Measurements from ENCODE around the gene DOCK2. TPM values are rescaled to one million over a fixed set of nuclear protein-coding genes. Genes with fewer than 3 reads are reported as not detected.

DOCK2 gene
- polyA plus RNA-seq, 3 donors = 2.1 to 3.4 (median 2.5) TPM

DNA sequence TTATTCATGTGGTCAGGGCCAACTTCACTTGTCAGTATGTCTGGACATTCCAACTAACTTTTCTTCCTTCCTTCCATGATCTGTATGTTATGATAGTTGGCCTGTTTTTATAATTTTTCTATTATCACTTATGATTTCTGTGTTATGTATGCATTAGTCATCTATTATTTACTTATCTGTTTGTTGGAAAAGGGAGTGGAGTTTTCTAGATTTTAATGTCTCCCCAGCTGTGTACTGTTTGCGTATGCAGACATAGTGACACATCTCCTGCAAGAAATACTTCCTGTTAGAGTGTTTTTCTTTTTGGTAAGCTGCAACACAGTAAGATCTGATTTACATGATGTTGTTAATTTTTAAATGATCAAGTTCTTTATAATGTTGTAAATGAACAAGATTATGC, 351.9 kb downstream of the DOCK2 start:
- no peak for DNase-seq

DNA sequence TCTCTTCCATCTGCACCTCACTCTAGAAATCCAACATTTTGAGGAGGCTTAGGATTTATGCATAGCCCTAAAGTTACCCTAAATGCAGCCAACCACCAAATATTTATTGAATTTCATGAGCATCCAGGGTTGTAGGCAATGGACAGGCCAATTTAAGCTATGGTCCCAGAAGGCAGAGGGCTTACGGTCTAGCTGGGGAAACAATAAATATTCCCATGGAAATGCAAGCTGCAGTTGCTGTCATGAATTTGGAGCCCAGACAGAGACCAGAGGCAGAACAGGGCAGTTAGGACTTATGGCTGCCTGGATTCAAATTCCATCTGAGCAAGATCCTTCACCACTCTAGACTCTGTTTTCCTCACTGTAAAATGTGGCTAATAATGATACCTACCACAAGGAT, 352.3 kb downstream of the DOCK2 start:
- no peak for DNase-seq

DNA sequence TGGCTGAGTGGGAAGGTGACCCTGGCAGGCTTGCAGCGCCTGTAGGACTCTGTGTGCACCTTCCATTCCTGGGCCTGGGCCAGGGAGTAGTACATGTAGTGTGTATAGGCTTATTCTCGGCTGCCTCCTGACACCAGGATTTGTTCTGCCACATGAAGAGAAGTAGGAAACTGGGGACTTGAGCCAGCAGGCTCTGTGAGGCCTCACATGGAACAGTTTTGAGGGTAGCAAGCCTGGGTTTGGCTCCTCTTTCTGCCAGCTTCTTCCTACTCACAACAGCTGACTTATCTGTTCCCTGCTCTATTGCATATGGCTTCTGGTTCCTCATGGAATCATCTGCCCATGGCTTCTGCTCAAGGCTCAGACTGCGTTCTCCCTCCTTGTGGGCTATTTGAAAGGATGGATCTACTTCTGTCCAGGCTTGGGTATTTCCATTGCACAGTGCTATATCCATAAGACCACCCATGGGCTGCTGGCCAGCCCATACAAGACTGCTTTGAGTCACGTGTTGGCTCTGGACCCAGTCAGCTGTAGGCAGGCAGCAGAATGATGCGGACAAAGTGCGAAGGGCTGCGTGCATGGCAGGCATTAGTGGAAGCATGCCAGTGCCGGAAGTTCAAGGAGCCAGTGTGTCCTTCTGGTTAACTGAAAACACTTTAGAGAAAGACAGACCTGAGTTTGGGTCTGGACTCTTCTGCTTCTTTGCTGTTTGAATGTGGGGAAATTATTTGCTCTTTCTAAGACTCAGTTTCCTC, 354.2 kb downstream of the DOCK2 start:
- DNase-seq = no peak

DNA sequence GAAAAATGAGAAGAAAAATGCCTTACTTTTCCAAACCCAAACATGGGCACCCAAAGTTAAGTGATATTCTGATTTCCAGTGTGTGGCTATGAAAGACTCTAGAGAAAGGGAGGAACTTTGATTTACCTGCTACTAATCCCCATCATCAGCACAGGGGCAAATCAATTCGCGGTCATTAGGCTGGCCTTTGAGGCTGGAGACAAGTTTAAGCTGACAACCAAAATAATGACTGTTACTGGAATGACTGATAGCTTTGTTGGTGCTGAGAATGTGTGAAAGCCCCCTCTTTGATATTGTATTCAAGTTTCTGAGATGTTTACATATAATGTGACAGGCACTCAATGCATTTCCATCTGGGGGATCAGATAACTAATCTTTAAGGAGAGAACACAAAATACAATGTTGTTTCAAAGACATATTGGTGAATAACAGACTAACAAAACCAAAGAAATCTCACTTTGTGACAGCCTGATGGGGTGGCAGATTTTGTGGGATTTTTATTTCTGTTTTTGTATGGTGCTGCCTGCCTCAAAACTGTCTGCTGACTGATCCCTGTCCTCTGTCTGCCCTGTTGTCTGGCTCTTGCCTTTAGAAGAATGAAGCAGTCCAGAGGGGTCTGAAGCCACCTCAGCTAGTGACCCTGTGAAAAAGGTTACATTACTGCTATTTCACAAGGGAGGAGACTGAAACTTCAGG, 355.9 kb downstream of the DOCK2 start:
- DNase-seq = no peak

DNA sequence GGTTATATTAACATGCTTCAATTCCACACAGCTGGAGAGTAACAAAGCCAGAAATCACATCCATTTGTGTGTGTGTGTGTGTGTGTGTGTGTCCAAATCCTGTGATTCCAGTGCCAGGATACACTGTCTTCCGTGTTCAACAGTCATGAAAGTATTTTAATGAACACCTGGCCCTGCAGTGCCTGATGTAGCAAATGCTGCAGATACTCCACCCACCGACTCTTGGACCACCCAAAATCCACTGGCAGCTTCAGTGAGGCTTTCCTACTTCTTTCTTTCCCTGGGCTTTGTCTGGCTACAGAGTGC, 356.4 kb downstream of the DOCK2 start:
- DNase-seq = no peak

DNA sequence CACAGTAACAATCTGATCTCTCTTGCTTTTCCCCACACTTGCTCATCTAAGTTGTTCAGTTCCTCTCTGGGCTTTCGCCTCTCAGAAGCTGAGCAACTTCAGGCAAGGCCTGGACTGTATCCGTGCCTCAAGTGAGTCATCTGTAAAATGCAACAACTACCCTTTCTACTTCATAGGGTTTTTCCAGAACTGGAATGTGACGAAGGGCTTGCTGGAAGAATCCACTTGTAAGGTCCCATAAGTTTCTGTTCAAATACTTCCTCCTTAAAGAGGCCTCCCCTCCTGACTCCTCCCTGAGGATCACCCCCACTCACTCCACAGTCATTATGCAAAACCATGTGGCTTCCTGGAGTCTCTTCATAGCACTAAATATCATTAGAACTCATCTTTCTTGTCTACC, 360.7 kb downstream of the DOCK2 start:
- DNase-seq = no peak

DNA sequence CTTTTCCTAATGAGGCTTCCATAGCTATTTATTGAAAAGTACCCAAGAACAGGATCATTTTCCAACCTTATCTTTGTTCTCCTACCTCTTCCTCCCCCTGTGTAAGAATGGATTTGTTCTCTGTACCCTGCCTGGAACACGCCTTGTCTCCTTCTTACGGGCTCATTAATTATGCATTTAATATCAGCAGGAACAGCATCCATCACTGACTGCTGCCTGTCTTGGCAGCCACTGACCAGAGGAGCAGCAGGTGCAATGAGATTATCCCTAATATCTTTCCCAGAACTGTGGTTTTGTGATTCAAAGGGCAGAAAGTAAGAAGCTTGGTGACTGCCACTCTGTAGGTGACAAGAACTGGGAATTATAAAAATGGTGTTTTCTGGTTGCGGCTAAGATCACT, 362.5 kb downstream of the DOCK2 start:
- no peak for DNase-seq

DNA sequence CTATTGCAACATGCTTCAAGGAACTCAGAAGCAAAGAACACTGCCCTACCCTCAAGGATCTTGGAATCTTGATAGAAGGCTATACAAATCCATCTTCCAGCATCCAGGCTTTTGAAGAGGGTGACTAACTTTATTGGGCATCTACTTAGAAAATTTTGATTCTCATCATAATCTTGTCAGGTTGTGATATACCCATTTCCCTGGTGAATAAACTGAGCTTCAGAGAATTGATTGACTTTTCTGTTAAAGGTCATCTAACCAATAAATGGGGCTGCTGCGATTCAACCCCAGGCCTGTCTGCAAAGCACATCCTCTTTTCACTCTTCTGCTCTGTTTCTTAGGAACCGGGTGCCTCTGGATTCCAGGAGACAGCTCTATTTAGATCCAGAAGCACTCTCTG, 363.1 kb downstream of the DOCK2 start:
- DNase-seq = no peak

DNA sequence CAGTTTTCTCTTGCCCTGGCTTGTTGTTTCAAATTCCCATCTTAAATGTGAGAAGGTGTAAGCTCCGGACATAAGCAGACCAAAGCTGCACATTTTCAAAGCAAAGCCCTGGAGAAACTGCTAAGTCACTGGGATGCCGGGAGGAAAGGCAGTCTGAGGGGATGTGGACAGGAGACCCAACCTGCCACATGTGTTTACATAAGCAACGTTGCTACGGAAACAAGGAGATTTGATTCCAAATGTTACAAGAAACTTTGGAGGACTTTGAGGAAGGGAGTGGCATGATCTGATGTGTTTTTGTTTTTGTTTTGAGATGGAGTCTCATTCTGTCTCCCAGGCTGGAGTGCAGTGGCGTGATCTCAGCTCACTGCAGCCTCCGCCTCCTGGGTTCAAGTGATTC, 368.9 kb downstream of the DOCK2 start:
- peak; percentile 53 for DNase-seq

DNA sequence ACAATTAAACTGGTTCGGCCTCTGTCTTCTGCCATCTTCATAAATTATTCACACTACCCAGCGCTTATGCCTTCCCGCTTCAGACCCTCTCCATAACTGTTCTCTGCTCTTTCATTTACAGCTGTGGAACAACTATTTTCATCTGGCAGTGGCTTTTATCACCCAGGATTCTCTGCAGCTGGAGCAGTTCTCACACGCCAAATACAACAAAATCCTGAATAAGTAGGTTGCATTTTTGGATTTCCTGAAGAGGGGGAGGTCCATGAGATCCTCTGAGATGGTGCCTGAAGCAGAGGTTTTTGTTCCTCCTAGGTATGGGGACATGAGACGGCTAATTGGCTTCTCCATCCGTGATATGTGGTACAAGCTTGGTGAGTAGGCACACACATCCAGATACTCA, 371.3 kb downstream of the DOCK2 start:
- peak; percentile 37 for DNase-seq

DNA sequence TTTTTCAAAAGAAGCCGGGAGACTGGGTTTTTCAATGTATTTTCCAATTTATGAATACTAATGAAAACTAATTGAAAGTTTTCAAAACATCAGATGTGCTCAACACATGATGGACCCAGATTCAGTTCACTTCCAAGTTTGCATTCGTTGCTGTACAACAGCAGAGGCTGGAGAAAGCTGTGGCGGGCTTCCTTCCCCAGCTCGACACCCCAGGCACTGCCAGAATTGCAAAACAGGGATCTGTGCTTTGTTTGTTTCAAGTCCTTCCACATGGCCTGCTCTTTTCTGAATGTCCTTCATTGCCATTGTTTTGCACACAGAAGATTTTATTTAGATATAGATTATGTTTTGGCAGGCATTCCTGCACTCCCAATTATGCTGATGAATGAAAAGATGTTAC, 373.5 kb downstream of the DOCK2 start:
- no peak for DNase-seq

DNA sequence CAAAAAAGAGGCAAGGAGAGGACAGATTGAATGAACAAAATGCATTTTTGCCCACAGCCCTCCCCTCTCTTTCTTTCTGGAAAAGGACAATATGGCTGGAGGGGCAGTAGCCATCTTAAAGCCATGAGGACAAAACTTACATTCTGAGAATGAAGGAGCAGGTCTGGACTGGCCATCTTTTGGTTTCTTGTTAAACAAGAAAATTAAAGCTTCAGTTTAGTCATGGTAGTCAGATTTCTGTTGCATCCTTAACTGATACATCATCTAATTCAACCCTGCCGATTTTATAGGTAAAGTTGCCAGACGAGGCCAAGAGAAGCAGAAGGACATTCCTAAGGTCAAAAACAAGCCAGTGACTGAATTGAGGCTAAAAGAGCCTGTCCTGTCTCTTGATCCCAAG, 374.7 kb downstream of the DOCK2 start:
- DNase-seq = no peak

DNA sequence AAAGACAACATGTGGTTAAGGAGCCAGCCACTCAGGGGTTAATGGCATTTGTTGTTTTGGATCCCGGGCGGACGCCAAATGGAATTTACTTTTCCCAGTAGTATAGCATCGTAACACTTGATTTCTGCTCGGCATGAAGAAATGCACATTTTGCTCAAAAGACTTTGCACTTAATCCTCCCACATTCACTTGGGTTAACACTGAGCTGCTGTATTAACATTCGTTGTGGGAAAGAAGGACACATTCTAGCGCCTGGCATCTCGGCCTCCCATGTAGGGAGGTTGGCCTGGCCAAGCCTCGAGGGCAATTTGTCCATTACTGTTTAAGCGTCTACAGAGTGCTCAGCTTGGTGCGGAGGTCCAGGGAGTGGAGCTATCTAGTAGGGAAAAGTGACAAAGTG, 375.5 kb downstream of the DOCK2 start:
- DNase-seq = no peak

DNA sequence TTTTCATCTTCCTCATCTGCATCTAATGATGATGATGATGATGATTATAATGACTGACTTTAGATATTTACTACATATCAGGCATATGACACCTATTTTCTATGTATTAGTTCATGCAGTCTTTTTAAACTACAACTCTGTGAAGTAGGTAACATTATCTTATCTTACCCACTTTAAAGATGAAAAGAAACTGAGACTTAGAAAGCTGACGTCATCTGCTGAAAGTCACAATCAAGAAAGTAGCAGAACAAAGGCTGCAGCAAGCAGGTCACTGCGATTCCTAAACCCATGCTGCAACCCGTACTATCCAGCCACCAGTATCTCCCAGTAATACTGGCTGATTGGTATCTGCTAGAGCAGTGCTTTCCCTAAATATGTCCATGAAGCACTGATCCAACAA, 383.3 kb downstream of the DOCK2 start:
- DNase-seq = no peak

DNA sequence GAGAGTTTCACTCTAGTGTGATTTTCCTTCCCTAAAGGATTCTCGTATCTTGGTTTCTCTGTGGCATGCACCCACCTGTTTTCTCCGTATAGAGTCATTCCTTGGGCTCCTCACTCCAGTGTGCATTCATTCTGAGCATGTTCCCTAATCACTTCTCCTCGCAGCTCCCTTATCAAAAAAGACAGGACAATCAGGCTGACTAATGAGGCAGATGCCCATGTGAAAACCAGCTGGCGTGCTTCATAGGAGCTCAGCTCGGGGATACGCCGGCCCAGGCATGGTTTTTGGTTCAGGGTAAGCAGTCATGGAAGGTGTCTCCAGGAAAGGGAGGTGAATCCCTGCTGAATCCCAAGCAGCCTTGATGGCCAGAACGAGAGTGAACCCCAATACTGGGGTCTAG, 384.4 kb downstream of the DOCK2 start:
- DNase-seq = no peak

DNA sequence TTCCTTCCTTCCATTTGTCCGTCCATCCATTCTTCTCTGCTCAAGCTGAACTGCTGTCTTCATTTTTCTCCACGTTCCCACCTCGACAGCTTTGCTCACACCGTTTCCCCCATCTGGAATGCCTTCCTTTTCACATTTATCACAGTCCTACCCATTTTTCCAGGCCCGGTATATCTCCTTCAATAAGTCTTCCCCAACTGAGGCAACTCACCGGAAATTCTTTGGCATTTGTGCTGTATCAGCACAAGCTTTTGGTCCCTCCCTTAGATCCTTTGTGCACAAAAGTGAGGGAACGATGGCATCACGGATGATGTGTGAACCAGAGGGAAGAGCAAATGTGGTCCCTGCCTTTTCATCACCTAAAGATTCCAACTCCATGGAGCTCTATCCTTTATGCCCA, 388.8 kb downstream of the DOCK2 start:
- DNase-seq = no peak

DNA sequence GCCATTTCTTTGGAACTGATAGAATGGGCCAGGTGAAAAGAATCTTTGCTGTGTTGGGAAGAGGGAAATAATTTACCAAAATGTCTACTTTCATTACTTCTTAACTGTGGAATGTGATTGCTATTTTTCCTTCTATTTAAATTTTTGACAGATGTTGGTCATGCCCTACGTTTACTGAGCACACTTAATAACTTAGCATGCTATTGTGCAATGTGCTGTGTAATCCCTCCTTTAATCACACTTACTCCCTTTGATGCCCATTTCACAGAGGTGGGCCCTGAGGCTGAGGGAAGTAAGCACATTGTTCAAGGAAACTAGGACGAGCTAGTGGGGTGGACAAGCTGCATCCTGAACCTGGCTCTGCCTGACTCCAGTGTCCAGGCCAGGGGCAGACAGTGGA, 391.0 kb downstream of the DOCK2 start:
- no peak for DNase-seq

DNA sequence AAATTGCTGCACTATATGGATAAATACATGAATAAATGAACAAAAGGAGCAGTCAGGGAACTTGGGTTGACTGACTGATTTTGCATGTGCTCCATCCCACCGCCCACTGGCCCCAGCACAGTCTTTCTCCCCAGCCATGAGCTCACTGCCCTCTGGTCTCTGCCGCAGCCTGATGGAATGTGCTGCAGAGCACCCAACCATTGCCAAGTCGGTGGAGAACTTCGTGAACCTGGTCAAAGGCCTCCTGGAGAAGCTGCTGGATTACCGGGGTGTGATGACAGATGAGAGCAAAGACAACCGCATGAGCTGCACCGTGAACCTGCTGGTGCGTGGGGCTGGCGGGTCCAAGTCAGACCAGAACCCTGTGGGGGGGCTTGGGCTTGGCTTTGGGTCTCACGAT, 397.2 kb downstream of the DOCK2 start:
- no peak for DNase-seq

DNA sequence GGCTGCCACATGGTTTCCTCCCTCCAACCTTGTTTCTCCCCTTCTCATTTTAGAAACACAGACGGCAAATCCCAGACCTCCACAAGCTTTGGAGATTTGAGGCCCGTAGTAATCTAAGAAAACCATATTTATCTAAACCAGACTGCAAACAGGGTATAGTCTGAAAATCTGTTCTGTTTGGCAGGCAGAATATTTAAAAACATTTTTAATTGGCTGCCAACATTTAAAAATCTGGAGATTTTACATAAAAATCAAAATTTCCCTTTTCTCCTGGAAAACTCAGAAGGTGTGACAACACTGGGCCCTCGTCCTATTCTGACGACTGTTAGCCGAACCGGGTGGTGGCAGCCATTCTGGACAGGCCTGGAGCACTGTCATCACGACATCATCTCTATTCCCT, 401.2 kb downstream of the DOCK2 start:
- no peak for DNase-seq

DNA sequence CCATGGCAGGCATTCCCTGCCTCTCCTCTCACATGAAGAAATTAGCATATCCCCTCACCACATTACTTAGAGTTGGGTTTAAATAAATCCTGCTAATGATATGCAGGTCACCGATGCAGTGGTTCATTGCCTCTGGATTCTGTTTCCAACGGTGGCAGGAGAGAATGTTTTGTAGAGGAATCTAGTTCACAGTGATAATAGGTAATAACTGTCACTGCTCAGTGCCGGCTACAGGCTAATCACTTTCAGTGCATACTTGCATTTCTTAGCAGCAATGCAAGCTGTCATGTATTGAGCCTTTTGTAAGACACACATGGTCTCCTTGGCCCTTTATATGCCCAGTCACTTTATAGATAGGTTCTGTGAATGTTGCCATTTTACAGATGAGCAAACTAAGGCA, 402.8 kb downstream of the DOCK2 start:
- DNase-seq = no peak

DNA sequence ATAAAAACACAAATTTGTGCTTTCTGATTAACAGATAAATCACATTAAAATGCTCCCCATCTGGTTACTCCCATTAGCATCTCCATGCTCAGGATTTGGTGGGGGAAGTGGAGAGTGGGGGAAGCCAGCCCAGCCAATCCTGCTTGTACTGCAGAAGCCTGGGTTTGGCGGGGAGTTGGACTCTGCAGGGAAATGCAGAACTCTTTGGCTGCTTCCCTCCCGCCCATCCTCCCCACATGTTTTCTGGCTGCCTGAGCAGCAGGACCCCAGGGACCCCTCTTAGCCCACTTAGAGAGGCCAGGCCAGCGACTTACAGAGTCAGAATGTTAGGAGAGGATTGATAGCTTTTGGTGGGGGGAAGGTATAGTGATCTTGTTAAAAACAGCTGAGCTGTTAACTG, 409.2 kb downstream of the DOCK2 start:
- DNase-seq = peak; percentile 12

DNA sequence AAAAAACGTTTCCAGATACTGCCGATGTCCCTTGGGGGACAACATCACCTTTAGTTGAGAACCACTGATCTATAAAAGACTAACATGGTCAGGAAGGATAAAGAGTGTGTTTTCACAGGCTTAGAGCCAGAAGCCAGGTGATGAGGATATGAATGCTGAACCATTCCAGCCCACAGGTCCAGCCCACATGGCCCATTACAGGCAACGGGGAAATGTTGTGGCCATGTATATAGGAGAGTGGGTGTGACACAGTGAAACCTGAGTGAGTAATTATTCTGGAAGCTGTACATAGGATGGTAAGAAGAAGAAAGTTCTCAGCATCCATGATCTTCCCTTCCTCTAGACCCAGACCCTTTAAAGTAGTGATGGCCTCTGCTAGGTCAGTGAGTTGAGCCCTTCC, 412.6 kb downstream of the DOCK2 start:
- no peak for DNase-seq

DNA sequence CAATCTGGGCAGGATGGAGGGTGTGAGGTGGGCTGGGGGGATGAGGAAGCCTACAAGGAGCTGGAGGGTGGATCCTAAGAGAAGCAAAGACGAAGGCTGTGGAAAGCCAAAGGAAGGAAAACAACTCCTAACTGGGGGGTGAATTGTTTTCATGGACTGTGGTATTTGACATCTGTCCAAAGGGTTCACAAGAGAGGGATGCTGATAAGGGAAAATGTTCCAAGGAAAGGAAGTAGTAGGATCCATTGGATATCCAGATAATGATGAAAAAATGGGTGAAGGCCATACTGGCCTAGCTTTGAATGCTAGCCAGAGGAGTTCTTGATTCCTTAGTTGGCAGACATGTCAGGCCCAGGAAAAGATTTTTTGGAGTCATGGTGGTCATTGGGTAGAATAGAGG, 416.8 kb downstream of the DOCK2 start:
- DNase-seq = no peak

DNA sequence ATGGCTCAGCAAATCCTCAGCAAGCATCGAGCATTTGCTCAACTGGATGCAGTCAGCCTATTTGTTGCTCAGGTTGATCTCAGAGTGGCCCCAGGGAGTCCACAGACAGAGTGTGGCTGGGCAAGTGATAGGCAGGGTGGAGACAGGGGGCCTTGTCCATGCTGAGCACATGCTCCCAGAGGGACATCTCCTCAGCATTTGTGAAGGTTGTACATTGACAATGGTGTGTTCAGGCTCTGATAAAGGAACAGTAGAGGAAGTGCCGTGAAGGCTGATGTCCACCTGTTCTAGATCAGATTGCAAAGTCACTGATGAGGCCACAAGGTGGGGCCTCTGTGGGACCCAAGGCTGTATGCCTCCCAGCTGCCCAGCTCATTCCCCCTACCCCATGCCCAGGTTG, 418.5 kb downstream of the DOCK2 start:
- no peak for DNase-seq

All from renal pelvis (tissue), 4 donors.